ENCODE measurements around the gene MDGA2.

DNA sequence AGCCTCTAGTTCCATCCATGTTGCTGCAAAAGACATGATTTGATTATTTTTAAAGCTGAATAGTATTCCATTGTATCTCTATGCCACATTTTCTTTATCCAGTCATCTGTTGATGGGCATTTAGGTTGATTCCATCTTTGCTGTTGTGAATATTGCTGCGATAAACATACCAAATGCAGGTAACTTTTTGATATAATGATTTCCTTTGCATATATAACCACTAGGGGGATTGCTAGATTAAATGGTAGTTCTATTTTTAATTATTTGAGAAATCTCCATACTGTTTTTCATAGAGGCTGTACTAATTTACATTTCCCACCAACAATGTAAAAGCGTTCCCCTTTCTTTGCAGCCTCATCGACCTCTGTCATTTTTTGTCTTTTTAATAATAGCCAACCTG, 342.5 kb downstream of the MDGA2 start:
- TF ChIP-seq RCOR1 (IDR thresholded peaks at IDR 0.05; ENCODE audit: borderline replicate concordance in 1 of 2, low read depth in 2 of 2, low read length in 2 of 2) = no peak
- no peak for TF ChIP-seq RBBP5 (IDR thresholded peaks at IDR 0.05; ENCODE audit: borderline replicate concordance, insufficient read depth, low read length, poor library complexity, severe bottlenecking)
- TF ChIP-seq ZBTB1 (CRISPR knock-in tag; IDR thresholded peaks at IDR 0.05; ENCODE audit: borderline replicate concordance, low read depth) = no peak
- TF ChIP-seq CHD4 (IDR thresholded peaks at IDR 0.05; ENCODE audit: insufficient read depth, insufficient replicate concordance, low read depth, low read length, poor library complexity, severe bottlenecking) = no peak
- no peak for TF ChIP-seq ZC3H4 (CRISPR knock-in tag; IDR thresholded peaks at IDR 0.05; ENCODE audit: borderline replicate concordance)
- TF ChIP-seq HDAC6 (IDR thresholded peaks at IDR 0.05; ENCODE audit: low read depth, low read length) = no peak
- no peak for TF ChIP-seq YY1 (IDR thresholded peaks at IDR 0.05; ENCODE audit: borderline replicate concordance in 1 of 3, control insufficient read depth in 1 of 3, extremely low read depth in 1 of 3, insufficient read depth in 3 of 3, insufficient read length in 1 of 3, insufficient replicate concordance in 2 of 3, low read depth in 1 of 3, low read length in 2 of 3)
- TF ChIP-seq ZNF232 (CRISPR knock-in tag; IDR thresholded peaks at IDR 0.05) = no peak

Data from K562 (cell line).